Osteoblast (primary cell): Measurements from ENCODE around the gene SCYGR8. TPM values are rescaled to one million over a fixed set of nuclear protein-coding genes. Genes with fewer than 3 reads are reported as not detected.

Source experiments
- DNase-seq: peaks from one replicate; pipeline ENCODE4 v3.0.0; 2011; ENCODE audit warnings: low spot score, mixed read lengths; ENCODE audit not compliant: insufficient read length; ENCODE audit errors: missing footprints
- H2AFZ ChIP-seq: 2 replicates; pipeline ENCODE4 v1.6.0; 2011; ENCODE audit warnings: mild to moderate bottlenecking, low read length
- H3K27ac ChIP-seq: 2 replicates; pipeline ENCODE4 v1.5.1; 2011; ENCODE audit warnings: mild to moderate bottlenecking, low read depth, low read length, moderate library complexity
- H3K27me3 ChIP-seq: 2 replicates; pipeline ENCODE4 v1.6.0; 2012; ENCODE audit warnings: mild to moderate bottlenecking, control low read depth, inconsistent platforms, low read length, moderate library complexity; ENCODE audit not compliant: insufficient read depth
- H3K36me3 ChIP-seq: 2 replicates; pipeline ENCODE4 v1.5.1; 2011; ENCODE audit warnings: mild to moderate bottlenecking, low read length, control low read depth, moderate library complexity; ENCODE audit not compliant: insufficient read depth
- H3K4me1 ChIP-seq: 2 replicates; pipeline ENCODE4 v1.5.1; 2011; ENCODE audit warnings: mild to moderate bottlenecking, low read length, control low read depth, moderate library complexity; ENCODE audit not compliant: insufficient read depth
- H3K4me2 ChIP-seq: 2 replicates; pipeline ENCODE4 v1.6.0; 2011; ENCODE audit warnings: mild to moderate bottlenecking, low read length; ENCODE audit not compliant: insufficient read depth
- H3K4me3 ChIP-seq: fragments of 200-600 bp; sonication (generic); 3 replicates; pipeline ENCODE4 v1.5.1; 2012; ENCODE audit warnings: mild to moderate bottlenecking, low read length, inconsistent platforms; ENCODE audit not compliant: insufficient read depth
- H3K79me2 ChIP-seq: 2 replicates; pipeline ENCODE4 v1.6.0; 2012; ENCODE audit warnings: mild to moderate bottlenecking, low read length, control low read depth, inconsistent platforms; ENCODE audit not compliant: insufficient read depth
- H3K9me3 ChIP-seq: 2 replicates; pipeline ENCODE4 v1.5.1; 2011; ENCODE audit warnings: low read depth, low read length, control low read depth
- H4K20me1 ChIP-seq: 2 replicates; pipeline ENCODE4 v1.6.0; 2012; ENCODE audit warnings: mild to moderate bottlenecking, low read length, control low read depth; ENCODE audit not compliant: insufficient read depth
- CTCF ChIP-seq: IDR thresholded peaks from 2 replicates; pipeline ENCODE4 v1.5.1; 2011; ENCODE audit warnings: mild to moderate bottlenecking, low read depth, low read length, moderate library complexity; ENCODE audit errors: extremely low read depth
- total RNA-seq: library from RNA; depleted of rRNA; stranded (reverse); fragments of >200 nt; gene quantifications from 2 replicates; pipeline ENCODE4 v1.2.3, GENCODE V29; 2012

SCYGR8 gene
- total RNA-seq, 1 donor, result not detected

DNA sequence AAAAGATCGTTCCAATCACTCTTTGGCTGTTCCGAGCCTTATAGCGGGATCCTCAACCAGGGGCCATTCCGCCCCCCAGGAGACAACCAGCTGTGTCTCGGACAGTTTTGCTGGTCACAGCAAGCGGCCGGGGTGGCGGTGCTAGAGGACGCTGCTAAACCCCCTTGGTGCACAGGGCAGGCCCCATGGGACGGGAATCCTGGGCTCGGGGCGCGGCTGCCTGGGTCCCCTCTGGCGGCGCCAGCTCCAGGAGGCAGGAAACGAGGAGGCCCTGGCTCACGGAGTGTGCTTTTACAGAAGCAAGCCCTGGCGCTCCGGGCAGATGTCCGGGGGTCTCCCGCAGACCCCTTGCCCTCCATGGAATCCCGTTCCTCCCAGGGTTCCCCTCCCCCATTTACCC lies 22.1 kb downstream of the SCYGR8 start:
- H3K9me3 ChIP-seq, result no peaks in the 10 kb centered on the region
- H3K27ac ChIP-seq, result no peak overlapping the region
- H3K4me3 ChIP-seq, result no peak overlapping the region
- H2AFZ ChIP-seq, result no peak overlapping the region
- no peaks in the 10 kb centered on the region for H3K79me2 ChIP-seq
- no peaks in the 10 kb centered on the region for H3K27me3 ChIP-seq
- no peak for TF ChIP-seq CTCF
- H4K20me1 ChIP-seq, result no peaks in the 10 kb centered on the region
- H3K36me3 ChIP-seq, result no peaks in the 10 kb centered on the region
- H3K4me1 ChIP-seq, result peaks cover 3% of the 10 kb centered on the region
- H3K4me2 ChIP-seq, result no peak overlapping the region
- no peak for DNase-seq

GRCh38 chr2:227772197-227772661 lies 26.5 kb downstream of the SCYGR8 start:
- Histone ChIP-seq H2AFZ (no peak overlapping the region), H3K9me3 (no peaks in the 10 kb centered on the region), H3K79me2 (no peaks in the 10 kb centered on the region), H3K4me1 (peaks cover 7% of the 10 kb centered on the region), H3K4me2 (no peak overlapping the region), H3K36me3 (no peaks in the 10 kb centered on the region), H3K27me3 (no peaks in the 10 kb centered on the region), H3K4me3 (no peak overlapping the region), H3K27ac (no peak overlapping the region), H4K20me1 (no peaks in the 10 kb centered on the region)
- no peak for DNase-seq
- TF ChIP-seq CTCF, result no peak

DNA sequence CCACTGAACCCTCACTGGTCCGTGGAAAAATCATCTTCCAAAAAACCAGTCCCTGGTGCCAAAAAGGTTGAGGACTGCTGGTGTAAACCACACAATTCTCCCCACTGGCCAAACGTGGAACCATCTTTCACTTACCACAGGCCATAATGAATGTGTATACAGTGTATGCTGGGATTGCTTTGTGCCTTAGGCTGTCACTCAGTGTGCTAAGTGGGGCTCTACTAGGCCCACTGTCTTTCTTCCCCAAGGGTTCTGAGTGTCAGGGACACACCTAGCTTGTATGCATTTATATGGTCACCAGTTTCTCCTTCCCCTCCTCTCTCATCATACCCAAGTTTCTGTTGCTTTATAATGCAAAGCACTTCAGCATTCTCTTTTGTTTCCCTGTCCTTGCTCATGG lies 27.2 kb downstream of the SCYGR8 start:
- H3K4me1 ChIP-seq, result peaks cover 7% of the 10 kb centered on the region
- H3K36me3 ChIP-seq, result no peaks in the 10 kb centered on the region
- no peaks in the 10 kb centered on the region for H3K27me3 ChIP-seq
- no peak overlapping the region for H3K4me3 ChIP-seq
- DNase-seq, result no peak
- no peak overlapping the region for H3K4me2 ChIP-seq
- H3K79me2 ChIP-seq, result no peaks in the 10 kb centered on the region
- TF ChIP-seq CTCF, result no peak
- peak overlapping the region; percentile 59 for H2AFZ ChIP-seq
- H4K20me1 ChIP-seq, result no peaks in the 10 kb centered on the region
- no peak overlapping the region for H3K27ac ChIP-seq
- no peaks in the 10 kb centered on the region for H3K9me3 ChIP-seq

DNA sequence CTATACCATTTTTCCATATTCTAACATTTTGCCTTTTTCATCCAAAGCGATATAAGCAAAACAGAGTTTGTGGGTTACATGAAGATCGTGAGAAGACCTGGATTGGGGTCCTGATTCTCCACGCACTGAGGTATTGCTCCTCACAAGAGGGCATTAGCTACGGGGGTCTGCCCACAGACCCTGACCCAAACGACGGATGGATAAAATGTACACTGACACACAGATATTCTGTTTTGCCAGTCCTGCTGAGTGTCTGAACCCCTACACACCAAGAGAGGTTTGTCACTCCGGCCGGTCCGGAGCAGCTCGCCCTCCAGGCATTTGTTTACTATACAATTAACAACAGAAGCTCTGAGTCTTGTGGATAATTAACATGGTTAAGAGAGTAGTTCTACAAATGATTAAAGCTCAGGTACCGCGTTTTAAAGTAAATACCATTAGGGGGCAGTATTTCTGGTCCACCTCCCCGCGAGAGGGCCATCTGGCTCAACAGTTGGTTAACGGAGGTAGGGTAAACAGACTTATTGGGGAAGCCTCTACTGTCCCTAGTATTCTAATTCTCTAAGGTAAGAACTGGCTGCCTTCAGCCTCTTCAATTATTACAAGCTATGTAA lies 28.4 kb downstream of the SCYGR8 start:
- Histone ChIP-seq H3K79me2 (no peaks in the 10 kb centered on the region), H3K4me2 (no peak overlapping the region), H2AFZ (no peak overlapping the region), H3K27me3 (no peaks in the 10 kb centered on the region), H3K36me3 (no peaks in the 10 kb centered on the region), H3K9me3 (no peaks in the 10 kb centered on the region), H3K4me3 (no peak overlapping the region), H4K20me1 (no peaks in the 10 kb centered on the region), H3K27ac (no peak overlapping the region), H3K4me1 (peaks cover 7% of the 10 kb centered on the region)
- TF ChIP-seq CTCF, result peak; percentile 12
- DNase-seq, result no peak
